ENCODE results near the gene C2CD4D.

DNA sequence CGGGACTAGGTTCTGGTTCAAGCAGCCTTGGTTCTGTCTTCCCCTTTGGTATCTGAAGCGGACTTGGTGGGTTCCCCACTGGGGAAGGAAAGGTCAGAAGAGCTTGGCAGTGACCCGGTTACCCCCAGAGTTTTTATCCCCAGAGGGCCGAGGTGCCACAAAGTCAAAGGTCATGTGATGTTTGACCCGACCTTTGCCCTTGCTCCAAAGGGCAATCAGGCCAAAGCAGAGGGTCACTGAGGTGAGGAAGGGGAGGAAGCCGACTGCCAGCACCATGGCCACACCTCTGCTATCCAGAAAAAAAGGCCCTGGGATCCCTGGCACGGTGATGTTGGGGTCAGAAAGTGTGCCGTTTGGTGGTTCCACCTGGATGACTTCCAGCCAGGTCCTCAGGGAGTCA lies 38.8 kb downstream of the C2CD4D start:
- TF ChIP-seq, protein P1, sequence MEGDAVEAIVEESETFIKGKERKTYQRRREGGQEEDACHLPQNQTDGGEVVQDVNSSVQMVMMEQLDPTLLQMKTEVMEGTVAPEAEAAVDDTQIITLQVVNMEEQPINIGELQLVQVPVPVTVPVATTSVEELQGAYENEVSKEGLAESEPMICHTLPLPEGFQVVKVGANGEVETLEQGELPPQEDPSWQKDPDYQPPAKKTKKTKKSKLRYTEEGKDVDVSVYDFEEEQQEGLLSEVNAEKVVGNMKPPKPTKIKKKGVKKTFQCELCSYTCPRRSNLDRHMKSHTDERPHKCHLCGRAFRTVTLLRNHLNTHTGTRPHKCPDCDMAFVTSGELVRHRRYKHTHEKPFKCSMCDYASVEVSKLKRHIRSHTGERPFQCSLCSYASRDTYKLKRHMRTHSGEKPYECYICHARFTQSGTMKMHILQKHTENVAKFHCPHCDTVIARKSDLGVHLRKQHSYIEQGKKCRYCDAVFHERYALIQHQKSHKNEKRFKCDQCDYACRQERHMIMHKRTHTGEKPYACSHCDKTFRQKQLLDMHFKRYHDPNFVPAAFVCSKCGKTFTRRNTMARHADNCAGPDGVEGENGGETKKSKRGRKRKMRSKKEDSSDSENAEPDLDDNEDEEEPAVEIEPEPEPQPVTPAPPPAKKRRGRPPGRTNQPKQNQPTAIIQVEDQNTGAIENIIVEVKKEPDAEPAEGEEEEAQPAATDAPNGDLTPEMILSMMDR (conservative IDR thresholded peaks at IDR 0.05 in 1 of 2, IDR thresholded peaks at IDR 0.05 in 1 of 2; ENCODE audit: low read depth in 1 of 2, low read length in 2 of 2) = no peak
- TF ChIP-seq EZH2 (IDR thresholded peaks at IDR 0.05; ENCODE audit: low read length, missing control alignments) = no peak
